NCI-H2171 (cell line): ENCODE measurements around the gene LRP3.

ENCODE experiments used
- DNase-seq: peaks from one replicate; lab custom pipeline; 2025; lab: John Stamatoyannopoulos, UW

Gene LRP3

DNA sequence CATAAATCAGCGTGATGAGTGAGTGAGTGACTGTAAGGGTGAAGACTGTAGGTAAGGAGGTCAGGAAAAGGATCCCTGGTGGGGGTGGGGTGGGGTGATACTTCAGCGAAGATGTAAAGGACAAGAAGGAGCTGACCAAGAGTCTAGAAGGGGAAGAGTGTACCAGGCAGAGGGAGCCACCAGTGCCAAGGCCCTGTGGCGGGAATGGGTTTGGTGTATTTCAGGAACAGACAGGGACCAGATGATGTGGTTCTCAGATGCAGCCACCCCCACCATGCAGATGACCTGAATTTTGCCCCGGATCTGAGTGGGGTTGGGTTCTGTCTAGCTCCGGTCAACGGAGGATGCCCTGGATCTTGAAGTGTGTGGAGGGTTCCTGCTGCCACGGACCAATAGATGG is 61.7 kb downstream of the LRP3 start:
- no peak for DNase-seq

DNA sequence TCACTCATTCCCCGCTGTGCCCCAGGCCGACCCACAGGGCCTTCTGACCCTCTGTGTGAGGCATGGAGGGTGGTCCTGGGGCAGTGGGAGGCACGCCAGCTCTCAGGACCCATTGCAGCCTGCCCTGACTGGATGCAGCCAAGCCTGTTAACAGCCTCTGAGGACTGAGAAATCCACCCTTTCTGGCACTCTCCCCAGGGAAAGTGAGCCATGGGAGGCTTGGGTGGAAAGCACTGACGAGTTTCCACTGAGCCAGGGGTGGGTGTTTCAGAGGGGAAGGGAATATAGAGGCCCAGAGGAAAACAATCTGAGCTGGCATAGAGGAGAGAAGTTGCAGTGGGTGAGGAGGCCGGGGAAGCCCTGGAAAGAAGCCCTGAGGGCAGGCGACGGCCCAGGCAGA is 62.1 kb downstream of the LRP3 start:
- DNase-seq, result no peak

DNA sequence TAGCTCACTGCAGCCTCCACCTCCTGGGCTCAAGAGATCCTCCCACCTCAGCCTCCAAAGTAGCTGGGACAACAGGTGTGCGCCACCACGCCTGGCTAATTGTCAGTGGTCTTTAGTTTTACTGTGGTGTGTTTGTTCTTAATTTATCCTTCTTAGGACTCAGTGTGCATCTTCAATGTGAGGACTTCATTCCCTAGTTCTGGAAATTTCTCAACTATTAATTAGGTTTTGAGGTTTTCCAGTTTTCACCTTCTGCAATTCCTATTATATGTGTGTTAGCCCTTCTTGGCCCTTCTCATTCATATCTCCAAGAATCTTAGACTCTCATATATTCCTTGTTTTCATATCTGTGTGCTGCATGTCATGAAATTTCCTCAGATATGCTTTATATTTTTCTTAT is 63.7 kb downstream of the LRP3 start:
- DNase-seq, result no peak
